ENCODE measurements around the gene RMDN2.
"Not testable (repeated sequence)": the region's sequence is repeated elsewhere in the genome, so short reads cannot be mapped to it uniquely, and the experiment has no call there.

Gene RMDN2

GRCh38 chr2:37992601-37993000 lies 67.5 kb downstream of the RMDN2 start:
- DNase-seq (ENCODE audit: low read depth in 2 of 2), result no peak

DNA sequence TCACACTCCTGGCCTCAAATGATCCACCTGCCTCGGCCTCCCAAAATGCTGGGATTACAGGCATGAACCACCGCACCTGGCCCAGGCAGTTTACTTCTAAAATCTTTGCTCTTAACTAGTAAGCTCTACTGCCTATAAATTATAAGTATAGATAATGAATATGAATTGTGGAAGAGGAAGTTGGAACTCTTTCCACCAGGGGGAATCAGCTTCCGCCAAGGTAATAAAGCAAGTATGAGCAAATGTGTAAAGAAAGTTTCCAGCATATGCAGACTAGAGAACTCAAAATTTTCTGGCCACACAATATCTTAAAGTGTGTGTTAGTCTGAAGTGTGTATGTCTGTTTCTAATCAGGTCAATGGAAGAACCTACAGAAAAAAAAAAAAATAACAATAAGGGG lies 68.1 kb downstream of the RMDN2 start:
- peak; percentile 29 to 36 for DNase-seq (ENCODE audit: low read depth in 2 of 2)

DNA sequence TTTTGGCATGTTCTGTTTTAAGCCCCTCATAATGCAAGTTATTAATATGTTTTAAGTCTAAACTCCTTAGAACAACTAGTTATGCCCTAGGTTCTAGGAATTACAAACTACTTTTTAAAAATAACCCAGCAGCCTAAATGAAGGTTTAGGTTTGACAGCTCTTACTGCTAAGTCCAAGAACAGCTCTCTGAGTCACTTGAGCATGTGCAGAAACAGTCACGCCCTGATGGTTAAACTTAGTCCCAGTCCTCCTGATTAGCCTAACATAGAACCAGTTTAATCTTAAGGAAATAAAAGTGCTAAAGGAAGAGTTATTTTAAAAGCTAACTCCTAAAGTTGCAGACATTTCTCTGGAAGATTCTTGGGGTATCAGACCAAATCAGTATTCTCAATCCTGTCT lies 72.5 kb downstream of the RMDN2 start:
- DNase-seq (ENCODE audit: low read depth in 2 of 2), result no peak

GRCh38 chr2:38000485-38001222 lies 75.6 kb downstream of the RMDN2 start:
- no peak for DNase-seq (ENCODE audit: low read depth in 2 of 2)

- DNase-seq (ENCODE audit: low read depth in 2 of 2), result not testable (repeated sequence)
Observed at GRCh38 chr2:38010187-38010586, 85.1 kb downstream of the RMDN2 start.

DNA sequence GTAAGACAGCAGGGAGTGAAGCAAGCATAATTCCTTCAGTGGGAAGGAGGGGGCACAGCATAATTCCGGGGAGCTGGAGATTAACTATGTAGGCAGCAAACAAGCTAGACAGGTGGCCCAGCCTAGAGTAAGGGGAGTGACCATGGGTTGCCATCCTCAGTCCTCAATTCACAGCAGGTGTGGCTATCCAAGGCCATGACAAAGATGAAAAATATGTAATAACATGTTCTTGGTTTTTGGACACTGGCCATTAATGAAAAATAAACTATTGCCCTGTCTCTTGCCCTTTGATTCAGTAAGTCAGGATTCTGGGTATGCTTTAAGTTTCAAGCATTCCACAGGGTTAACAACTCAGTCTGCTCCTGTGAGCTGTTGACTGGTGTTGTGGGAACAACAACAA lies 85.9 kb downstream of the RMDN2 start:
- DNase-seq (ENCODE audit: low read depth in 2 of 2), result no peak

- DNase-seq (ENCODE audit: low read depth in 2 of 2), result no peak
Observed at GRCh38 chr2:38013158-38013752, 88.2 kb downstream of the RMDN2 start.

- no peak for DNase-seq (ENCODE audit: low read depth in 2 of 2)
Observed at GRCh38 chr2:38016219-38016618, 91.1 kb downstream of the RMDN2 start.

DNA sequence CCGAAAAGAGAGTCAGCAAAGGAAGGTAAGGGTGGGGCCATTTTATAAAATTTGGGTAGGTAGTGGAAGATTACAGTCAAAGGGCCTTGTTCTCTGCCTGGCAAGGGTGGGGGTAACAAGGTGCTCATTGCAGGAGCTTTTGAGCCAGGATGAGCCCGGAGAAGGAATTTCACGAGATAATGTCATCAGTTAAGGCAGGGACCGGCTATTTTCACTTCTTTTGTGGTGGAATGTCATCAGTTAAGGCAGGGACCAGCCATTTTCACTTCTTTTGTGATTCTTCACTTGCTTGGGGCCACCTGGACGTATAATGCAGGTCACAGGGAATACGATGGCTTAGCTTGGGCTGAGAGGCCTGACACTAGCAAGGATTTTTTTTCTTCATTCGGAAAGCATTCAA lies 92.7 kb downstream of the RMDN2 start:
- no peak for DNase-seq (ENCODE audit: low read depth in 2 of 2)

- DNase-seq (ENCODE audit: low read depth in 2 of 2), result not testable (repeated sequence)
Observed at GRCh38 chr2:38020359-38021069, 95.4 kb downstream of the RMDN2 start.

DNA sequence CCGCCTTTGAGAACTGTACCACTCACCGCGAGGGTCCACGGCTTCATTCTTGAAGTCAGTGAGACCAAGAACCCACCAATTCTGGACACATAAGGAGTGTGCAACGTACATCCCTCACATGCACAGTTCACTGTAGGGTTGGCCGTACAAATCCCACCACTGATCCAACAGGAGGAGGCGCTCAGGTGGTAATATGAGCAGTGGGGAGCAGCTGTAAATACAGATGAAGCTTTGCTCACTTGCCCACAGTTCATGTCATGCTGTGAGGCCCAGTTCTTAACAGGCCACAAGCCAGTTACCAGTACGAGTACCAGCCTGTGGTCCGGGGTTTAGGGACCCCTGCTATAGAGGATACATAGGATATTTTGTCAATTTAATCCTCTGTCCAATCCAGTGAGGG lies 96.5 kb downstream of the RMDN2 start:
- DNase-seq (ENCODE audit: low read depth in 2 of 2), result no peak

- DNase-seq (ENCODE audit: low read depth in 2 of 2), result no peak
Observed at GRCh38 chr2:38026846-38027245, 101.8 kb downstream of the RMDN2 start.

DNA sequence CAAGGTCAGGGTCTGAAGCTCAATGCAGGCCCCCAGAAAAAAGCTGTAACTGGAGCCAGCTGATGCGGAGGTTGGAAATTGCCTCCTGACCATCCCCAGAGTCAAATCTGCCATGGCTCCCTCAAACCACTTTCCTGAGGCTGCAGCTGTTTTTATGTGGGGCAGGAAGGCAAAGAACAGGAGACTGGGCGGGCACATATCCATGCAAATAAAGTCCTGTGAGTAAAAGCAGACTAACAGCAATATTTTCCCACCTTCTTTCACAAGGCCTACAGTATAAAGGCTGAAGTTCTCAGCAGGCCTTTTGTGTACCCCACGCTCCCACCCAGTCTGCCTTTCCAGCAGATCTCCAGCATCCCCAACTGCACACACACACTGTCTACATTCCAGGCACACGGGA lies 103.7 kb downstream of the RMDN2 start:
- no peak for DNase-seq (ENCODE audit: low read depth in 2 of 2)

- DNase-seq (ENCODE audit: low read depth in 2 of 2), result no peak
Observed at GRCh38 chr2:38029512-38029911, 104.4 kb downstream of the RMDN2 start.

GRCh38 chr2:38030635-38031355 lies 105.7 kb downstream of the RMDN2 start:
- no peak for DNase-seq (ENCODE audit: low read depth in 2 of 2)

DNA sequence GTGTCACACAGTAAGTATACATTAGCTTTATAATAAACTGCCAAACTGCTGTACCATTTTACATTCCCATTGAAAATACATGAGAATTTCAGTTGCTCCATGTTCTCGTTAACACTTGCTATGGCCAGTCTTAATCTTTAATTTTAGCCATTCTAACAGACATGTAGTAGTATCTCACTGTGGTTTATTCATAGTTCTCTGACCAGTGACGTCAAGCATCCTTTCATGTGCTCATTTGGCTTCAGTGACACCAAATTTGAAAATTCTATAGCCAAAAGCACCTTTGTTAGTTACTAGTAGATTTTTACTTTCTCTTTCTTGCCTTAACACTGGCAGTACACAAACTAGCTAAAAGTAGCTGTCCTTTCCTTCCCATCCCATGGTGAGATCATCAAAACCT lies 107.9 kb downstream of the RMDN2 start:
- no peak for DNase-seq (ENCODE audit: low read depth in 2 of 2)

DNA sequence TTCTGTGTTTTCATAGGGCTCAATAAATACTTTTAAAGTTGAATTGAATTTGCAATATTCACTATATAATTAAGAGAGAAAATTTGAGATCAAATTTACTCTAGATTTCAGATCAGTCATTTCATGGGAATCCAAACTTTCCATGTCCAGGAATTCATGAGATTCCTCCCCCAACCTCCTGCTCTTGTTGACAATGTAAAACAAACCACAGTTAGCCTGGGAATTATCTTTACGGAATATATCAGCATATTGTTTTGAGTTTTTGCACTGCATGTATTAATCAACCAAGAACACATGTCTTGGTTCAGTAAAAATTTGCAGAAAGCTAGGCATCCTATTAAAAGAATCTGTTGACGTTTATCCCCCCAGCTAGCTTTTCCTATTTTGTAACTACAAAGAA lies 108.6 kb downstream of the RMDN2 start:
- DNase-seq (ENCODE audit: low read depth in 2 of 2), result peak in 1 of 2 experiments; percentile 22

GRCh38 chr2:38035968-38036367 lies 110.9 kb downstream of the RMDN2 start:
- DNase-seq (ENCODE audit: low read depth in 2 of 2), result no peak

DNA sequence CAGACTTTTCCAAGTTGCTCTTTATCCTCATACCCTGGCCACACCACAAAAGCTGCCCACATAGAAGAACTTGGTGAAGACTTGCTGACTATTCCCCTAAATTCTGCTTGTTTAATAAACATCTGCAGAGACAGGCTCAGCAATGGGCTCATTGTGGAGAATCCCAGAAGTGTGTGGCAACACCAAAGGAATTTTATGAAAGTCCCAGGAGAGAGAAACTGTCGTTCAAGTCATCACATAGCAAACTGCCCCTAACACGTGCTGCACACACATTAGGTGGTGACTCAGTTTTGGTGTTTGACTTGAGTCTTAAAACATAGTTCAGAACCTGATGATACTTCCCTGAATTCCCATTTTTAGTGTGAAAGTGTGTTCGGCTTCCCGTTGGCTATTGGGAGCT lies 112.2 kb downstream of the RMDN2 start:
- DNase-seq (ENCODE audit: low read depth in 2 of 2), result peak; percentile 24 to 28

GRCh38 chr2:38037757-38038621 lies 112.9 kb downstream of the RMDN2 start:
- peak; percentile 29 to 31 for DNase-seq (ENCODE audit: low read depth in 2 of 2)

GRCh38 chr2:38038682-38039081 lies 113.6 kb downstream of the RMDN2 start:
- no peak for DNase-seq (ENCODE audit: low read depth in 2 of 2)
